Erythroblast (primary cell): Measurements from ENCODE around the gene C3orf18.

ENCODE experiments used
- GATA1 ChIP-seq: IDR thresholded peaks from 2 replicates; pipeline ENCODE4 v1.6.1; 2011; ENCODE audit warnings: low read depth, mild to moderate bottlenecking, control low read depth, low read length, moderate library complexity
- POLR2A ChIP-seq: IDR thresholded peaks from 2 replicates; pipeline ENCODE4 v1.6.1; 2011; ENCODE audit warnings: mild to moderate bottlenecking, low read length

- TF ChIP-seq POLR2A (no peak), GATA1 (no peak)
These were observed 18.6 kb upstream of the C3orf18 start for GRCh38 chr3:50585919-50586762.
